Trophoblast cell (in vitro differentiated cells and primary cell): ENCODE measurements around the gene SLC32A1.

Source experiments
- DNase-seq, 2 donors: peaks; one replicate each; pipeline ENCODE4 v3.0.0-alpha.2; 2016
- H2AFZ ChIP-seq: 2 replicates; pipeline ENCODE4 v1.6.1; 2013; ENCODE audit warnings: low read length, moderate library complexity, mild to moderate bottlenecking; ENCODE audit not compliant: insufficient read depth, poor library complexity
- H2AK5ac ChIP-seq: 2 replicates; pipeline ENCODE4 v1.6.1; 2013; ENCODE audit warnings: mild to moderate bottlenecking, low read length
- H2BK120ac ChIP-seq: 2 replicates; pipeline ENCODE4 v1.6.1; 2013; ENCODE audit warnings: low read length, mild to moderate bottlenecking, moderate library complexity; ENCODE audit not compliant: insufficient read depth, poor library complexity
- H2BK12ac ChIP-seq: 2 replicates; pipeline ENCODE4 v1.6.1; 2013; ENCODE audit warnings: mild to moderate bottlenecking, low read length, moderate library complexity
- H2BK5ac ChIP-seq: 2 replicates; pipeline ENCODE4 v1.6.1; 2013; ENCODE audit warnings: low read length, low read depth, moderate library complexity, mild to moderate bottlenecking; ENCODE audit not compliant: poor library complexity
- H3K14ac ChIP-seq: 2 replicates; pipeline ENCODE4 v1.6.1; 2013; ENCODE audit warnings: mild to moderate bottlenecking, low read length
- H3K18ac ChIP-seq: 2 replicates; pipeline ENCODE4 v1.6.1; 2013; ENCODE audit warnings: mild to moderate bottlenecking, low read length
- H3K23ac ChIP-seq: 2 replicates; pipeline ENCODE4 v1.6.1; 2013; ENCODE audit warnings: low read length
- H3K27ac ChIP-seq: 2 replicates; pipeline ENCODE4 v1.5.1; 2013; ENCODE audit warnings: low read depth, mild to moderate bottlenecking, inconsistent platforms, low read length, moderate library complexity
- H3K27me3 ChIP-seq: 2 replicates; pipeline ENCODE4 v1.6.1; 2013; ENCODE audit warnings: inconsistent platforms, mild to moderate bottlenecking, low read length, moderate library complexity; ENCODE audit not compliant: insufficient read depth
- H3K36me3 ChIP-seq, 2 experiments: 1 replicate in 1 of 2; 2 replicates in 1 of 2; pipeline ENCODE4 v1.6.1; 2013; ENCODE audit warnings: low read length in 2 of 2, mild to moderate bottlenecking in 2 of 2, moderate library complexity in 1 of 2; ENCODE audit not compliant: insufficient read depth in 2 of 2, control insufficient read depth in 1 of 2
- H3K4ac ChIP-seq: 2 replicates; pipeline ENCODE4 v1.6.1; 2013; ENCODE audit warnings: low read depth, mild to moderate bottlenecking, low read length, moderate library complexity
- H3K4me1 ChIP-seq, 2 experiments: 1 replicate in 1 of 2; 2 replicates in 1 of 2; pipeline ENCODE4 v1.6.1; 2013; ENCODE audit warnings: low read length in 2 of 2, mild to moderate bottlenecking in 2 of 2, moderate library complexity in 1 of 2; ENCODE audit not compliant: insufficient read depth in 2 of 2, control insufficient read depth in 1 of 2
- H3K4me2 ChIP-seq: 2 replicates; pipeline ENCODE4 v1.6.1; 2013; ENCODE audit warnings: inconsistent platforms, mild to moderate bottlenecking, low read length, moderate library complexity
- H3K4me3 ChIP-seq: 2 replicates; pipeline ENCODE4 v1.5.1; 2013; ENCODE audit warnings: mild to moderate bottlenecking, low read depth, low read length, inconsistent platforms
- H3K79me1 ChIP-seq: one replicate; pipeline ENCODE4 v1.6.1; 2013; ENCODE audit warnings: low read length
- H3K79me2 ChIP-seq: 2 replicates; pipeline ENCODE4 v1.6.1; 2013; ENCODE audit warnings: low read length, mild to moderate bottlenecking; ENCODE audit not compliant: control insufficient read depth, insufficient read depth, poor library complexity
- H3K9ac ChIP-seq: 2 replicates; pipeline ENCODE4 v1.6.1; 2013; ENCODE audit warnings: mild to moderate bottlenecking, low read length
- H3K9me3 ChIP-seq: 2 replicates; pipeline ENCODE4 v1.6.1; 2013; ENCODE audit warnings: low read depth, mild to moderate bottlenecking, control low read depth, inconsistent platforms, low read length; ENCODE audit not compliant: insufficient read depth
- H4K12ac ChIP-seq: 2 replicates; pipeline ENCODE4 v1.6.1; 2013; ENCODE audit warnings: low read depth, mild to moderate bottlenecking, low read length, moderate library complexity
- H4K8ac ChIP-seq: 2 replicates; pipeline ENCODE4 v1.6.1; 2013; ENCODE audit warnings: low read depth, mild to moderate bottlenecking, low read length, moderate library complexity
- H4K91ac ChIP-seq: one replicate; pipeline ENCODE4 v1.6.1; 2013; ENCODE audit warnings: low read depth, mild to moderate bottlenecking, low read length, moderate library complexity
- WGBS: extraction: QIAGEN DNeasy Blood & Tissue Kit; methylation state at CpG from one replicate; pipeline ENCODE4 v1.1.7; 2013; ENCODE audit warnings: missing lambda C conversion rate; ENCODE audit not compliant: insufficient read length, insufficient coverage; ENCODE audit errors: extremely low coverage; 5-methylcytosine and 5-hydroxymethylcytosine counted together

Gene SLC32A1

DNA sequence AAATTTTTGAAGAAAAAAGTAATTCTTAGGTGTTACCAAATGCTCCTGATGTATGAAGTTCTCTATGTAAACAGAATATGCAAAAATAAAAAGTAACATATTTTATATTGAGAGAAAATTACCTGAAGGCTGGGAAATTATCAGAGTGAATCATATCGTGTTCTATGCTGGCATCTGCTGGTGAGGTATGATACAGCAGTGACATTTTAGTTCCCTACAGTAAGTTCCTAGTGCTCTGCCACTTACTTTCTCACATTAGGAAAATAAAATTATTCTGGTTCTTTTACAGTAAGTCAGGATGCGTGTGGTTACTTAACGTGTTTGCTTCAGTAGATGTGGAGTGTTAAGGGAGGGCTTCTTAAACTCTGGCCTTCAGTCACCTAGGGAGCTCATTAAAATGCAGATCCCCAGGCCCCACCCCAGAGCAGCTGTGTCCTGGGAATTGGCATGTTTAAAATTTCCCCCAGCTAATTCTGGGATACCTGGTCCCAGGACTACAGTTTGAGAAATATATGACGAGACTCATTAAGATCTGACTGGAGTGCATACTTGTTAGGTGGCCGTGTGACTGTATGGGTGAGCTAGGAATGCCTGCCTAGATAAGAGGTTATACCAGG, 27.2 kb downstream of the SLC32A1 start:
- WGBS, result no CpG with 5 or more reads among the region's 5 CpGs
- Histone ChIP-seq H2BK5ac (no peak overlapping the region), H2AFZ (no peak overlapping the region), H2BK12ac (no peak overlapping the region), H3K4me1 (peaks cover 3 to 7% of the 10 kb centered on the region in 2 experiments), H3K79me1 (peaks cover 7% of the 10 kb centered on the region), H4K8ac (no peak overlapping the region), H3K4me2 (no peak overlapping the region), H3K4ac (no peak overlapping the region), H3K9ac (no peak overlapping the region), H4K12ac (no peak overlapping the region), H3K36me3 (peaks cover 6 to 12% of the 10 kb centered on the region in 2 experiments), H2BK120ac (no peak overlapping the region), H3K14ac (no peak overlapping the region), H3K79me2 (peaks cover 3% of the 10 kb centered on the region), H4K91ac (no peak overlapping the region), H3K27me3 (no peaks in the 10 kb centered on the region), H2AK5ac (no peak overlapping the region), H3K4me3 (no peak overlapping the region), H3K27ac (no peak overlapping the region), H3K23ac (no peak overlapping the region), H3K9me3 (peaks cover 1% of the 10 kb centered on the region), H3K18ac (no peak overlapping the region)
- DNase-seq, result peak; percentile 30 to 63

DNA sequence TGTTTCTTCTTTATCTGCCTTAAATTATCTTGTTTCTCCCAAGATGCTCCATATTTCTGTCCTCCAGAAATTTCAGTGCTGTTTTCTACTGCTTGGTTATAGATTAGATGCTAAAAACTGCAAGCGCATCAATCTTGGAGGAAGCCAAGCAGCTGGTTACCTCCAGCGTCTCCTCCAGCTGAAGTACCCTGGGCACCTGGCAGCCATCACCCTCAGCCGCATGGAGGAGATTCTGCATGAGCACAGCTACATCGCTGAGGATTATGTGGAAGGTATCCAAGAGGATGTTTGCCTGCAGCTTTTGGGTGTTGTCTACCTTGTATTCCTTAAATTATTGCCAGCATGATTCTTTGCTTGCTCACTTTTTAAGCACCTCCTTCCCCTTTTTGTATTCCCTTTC, 27.7 kb downstream of the SLC32A1 start:
- no CpG with 5 or more reads among the region's 4 CpGs for WGBS

GRCh38 chr20:38754924-38755323, 30.6 kb downstream of the SLC32A1 start:
- Histone ChIP-seq H3K36me3 (peaks cover 6 to 17% of the 10 kb centered on the region in 2 experiments), H2BK12ac (no peak overlapping the region), H3K4me2 (no peak overlapping the region), H3K79me2 (no peaks in the 10 kb centered on the region), H4K8ac (no peak overlapping the region), H3K18ac (no peak overlapping the region), H3K4ac (no peak overlapping the region), H3K4me1 (no peaks in the 10 kb centered on the region), H2BK5ac (no peak overlapping the region), H3K27me3 (no peaks in the 10 kb centered on the region), H3K23ac (no peak overlapping the region), H3K79me1 (no peaks in the 10 kb centered on the region), H2AK5ac (no peak overlapping the region), H3K9ac (no peak overlapping the region), H3K27ac (no peak overlapping the region), H3K4me3 (no peak overlapping the region), H4K91ac (no peak overlapping the region), H2BK120ac (no peak overlapping the region), H4K12ac (no peak overlapping the region), H3K14ac (no peak overlapping the region), H3K9me3 (no peaks in the 10 kb centered on the region), H2AFZ (no peak overlapping the region)
- no CpG with 5 or more reads among the region's 13 CpGs for WGBS
- no peak for DNase-seq

More for the DNA sequence above, 27.7 kb downstream of the SLC32A1 start:
- Histone ChIP-seq H4K12ac (no peak overlapping the region), H3K27me3 (no peaks in the 10 kb centered on the region), H2AFZ (no peak overlapping the region), H3K14ac (no peak overlapping the region), H3K4ac (no peak overlapping the region), H3K27ac (no peak overlapping the region), H3K4me2 (no peak overlapping the region), H3K79me1 (peaks cover 7% of the 10 kb centered on the region), H3K36me3 (peaks cover 6 to 12% of the 10 kb centered on the region in 2 experiments), H2BK12ac (no peak overlapping the region), H3K18ac (no peak overlapping the region), H2BK120ac (no peak overlapping the region), H3K79me2 (peaks cover 3% of the 10 kb centered on the region), H2AK5ac (no peak overlapping the region), H3K9ac (no peak overlapping the region), H2BK5ac (no peak overlapping the region), H3K23ac (no peak overlapping the region), H3K9me3 (peaks cover 1% of the 10 kb centered on the region), H4K8ac (no peak overlapping the region), H3K4me1 (peaks cover 3 to 7% of the 10 kb centered on the region in 2 experiments), H3K4me3 (no peak overlapping the region), H4K91ac (no peak overlapping the region)
- DNase-seq, result no peak

GRCh38 chr20:38755324-38755910, 31.1 kb downstream of the SLC32A1 start:
- Histone ChIP-seq H3K23ac (no peak overlapping the region), H3K4ac (no peak overlapping the region), H2BK120ac (no peak overlapping the region), H2AK5ac (no peak overlapping the region), H3K79me1 (no peaks in the 10 kb centered on the region), H3K4me2 (no peak overlapping the region), H2BK12ac (no peak overlapping the region), H3K36me3 (peaks cover 6 to 19% of the 10 kb centered on the region in 2 experiments), H4K8ac (no peak overlapping the region), H3K9me3 (no peaks in the 10 kb centered on the region), H3K14ac (no peak overlapping the region), H4K91ac (no peak overlapping the region), H3K4me3 (no peak overlapping the region), H4K12ac (no peak overlapping the region), H3K79me2 (no peaks in the 10 kb centered on the region), H3K9ac (no peak overlapping the region), H2AFZ (no peak overlapping the region), H3K27me3 (no peaks in the 10 kb centered on the region), H3K27ac (no peak overlapping the region), H3K4me1 (no peaks in the 10 kb centered on the region), H2BK5ac (no peak overlapping the region), H3K18ac (no peak overlapping the region)
- WGBS, result no CpG with 5 or more reads among the region's 6 CpGs
- no peak for DNase-seq
